Inferior parietal cortex (tissue), 1 donor: ENCODE measurements around the gene ETV6.
"Not testable (repeated sequence)": the region's sequence is repeated elsewhere in the genome, so short reads cannot be mapped to it uniquely, and the experiment has no call there.

Experiments
- DNase-seq: peaks from one replicate; pipeline ENCODE4 v3.0.0-alpha.2; 2016; ENCODE audit errors: extremely low spot score

ETV6 gene

DNA sequence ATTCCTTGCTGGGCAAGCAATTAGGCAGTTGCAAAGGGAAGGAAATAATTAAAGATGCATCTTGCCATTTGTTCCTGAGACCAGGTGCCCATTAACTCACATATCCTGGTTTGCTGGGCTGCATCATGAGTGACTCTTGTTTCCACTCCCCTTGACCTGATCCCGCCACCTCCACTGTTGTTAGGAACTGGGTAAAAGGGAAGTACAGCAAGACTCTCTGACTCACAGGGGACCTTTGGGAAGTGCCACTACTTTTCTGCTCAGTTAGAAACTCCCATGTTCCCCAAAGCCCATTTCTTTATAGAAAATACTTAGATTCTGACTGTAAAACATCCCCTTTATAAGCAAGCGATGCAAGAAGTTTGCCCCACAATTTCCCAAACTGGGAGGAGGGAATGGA lies 235.2 kb downstream of the ETV6 start:
- no peak for DNase-seq

DNA sequence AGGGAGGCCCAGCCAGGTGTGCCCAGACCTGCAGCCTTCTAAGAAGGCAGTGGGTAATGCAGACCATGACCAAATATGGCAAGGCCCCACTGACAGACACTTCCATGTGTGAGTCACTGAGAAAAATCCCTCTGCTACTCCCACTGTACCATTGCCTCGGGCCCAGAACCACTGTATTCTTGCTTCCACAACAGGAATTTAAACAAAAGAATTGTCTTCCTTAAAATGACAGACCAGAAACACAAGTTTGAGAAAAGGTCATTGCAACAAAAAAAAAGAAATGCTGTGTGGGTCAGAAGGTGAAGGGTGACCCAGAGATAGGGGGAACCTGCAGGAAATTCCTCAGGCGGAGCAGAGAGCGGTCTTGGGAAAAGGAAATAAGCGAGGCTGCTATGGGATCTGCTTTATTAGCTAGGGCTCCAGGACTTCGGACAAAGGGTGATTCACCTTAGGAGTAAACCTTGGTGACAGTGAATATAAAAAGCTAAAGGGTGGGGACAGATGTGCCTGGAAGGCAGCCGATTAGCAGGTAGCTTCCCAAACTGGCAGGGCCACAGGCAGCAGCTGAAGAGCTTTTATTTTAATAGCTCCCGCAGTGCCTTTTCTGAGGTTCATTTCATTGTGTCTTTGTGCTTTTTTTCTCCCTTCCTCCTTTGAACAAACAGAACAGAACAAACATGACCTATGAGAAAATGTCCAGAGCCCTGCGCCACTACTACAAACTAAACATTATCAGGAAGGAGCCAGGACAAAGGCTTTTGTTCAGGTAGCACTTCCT lies 236.0 kb downstream of the ETV6 start:
- DNase-seq, result no peak

GRCh38 chr12:11886339-11886738 lies 236.9 kb downstream of the ETV6 start:
- DNase-seq, result no peak

GRCh38 chr12:11888029-11888428 lies 238.6 kb downstream of the ETV6 start:
- DNase-seq, result no peak

DNA sequence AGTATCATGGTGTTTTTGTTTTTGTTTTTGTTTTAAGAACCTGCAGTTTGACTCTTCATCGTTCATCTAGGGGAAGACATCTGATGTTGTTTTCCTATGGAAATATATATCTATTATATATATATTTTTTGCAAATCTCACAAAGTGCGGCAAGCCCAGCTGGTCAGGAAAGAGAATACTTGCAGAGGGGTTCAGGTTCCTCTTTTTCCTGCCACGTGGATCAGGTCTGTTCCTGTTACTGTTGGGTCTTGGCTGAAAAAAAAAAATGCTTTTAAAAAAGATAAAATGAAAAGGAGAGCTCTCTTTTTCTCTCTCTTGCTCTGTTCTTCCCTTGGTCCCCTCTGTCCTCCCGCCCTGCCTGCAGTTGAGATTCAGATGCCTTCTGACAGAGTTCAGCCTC lies 241.9 kb downstream of the ETV6 start:
- DNase-seq, result no peak

DNA sequence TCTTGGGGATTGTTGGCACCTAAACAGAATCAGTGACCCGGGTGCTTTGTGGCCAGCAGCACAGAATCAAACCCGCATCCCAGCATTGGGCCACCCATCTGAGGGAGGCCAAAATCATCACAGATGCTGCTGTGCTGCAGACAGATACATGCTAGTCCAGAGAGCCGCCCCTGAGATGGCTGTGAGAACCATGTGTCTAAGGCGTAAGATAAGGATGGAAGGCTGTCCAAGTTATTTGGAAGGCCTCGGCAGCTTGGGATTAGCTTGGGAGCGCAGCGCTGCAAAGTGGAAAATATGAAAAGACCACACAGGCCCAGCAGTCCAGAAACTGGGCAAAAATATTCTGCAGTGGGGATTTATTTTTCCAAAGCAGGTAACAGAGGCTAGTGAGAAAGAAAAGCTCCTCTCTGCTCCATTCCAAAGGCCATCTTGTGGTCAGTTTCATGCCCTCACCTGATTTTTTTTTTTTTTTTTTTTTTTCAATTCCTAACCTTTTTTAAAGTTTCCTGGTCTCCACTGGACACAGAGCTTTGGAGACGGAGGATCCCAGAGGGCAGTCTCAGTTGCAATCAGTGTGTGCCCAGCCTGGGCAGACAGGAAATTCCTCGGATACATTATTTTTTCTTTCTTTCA lies 242.4 kb downstream of the ETV6 start:
- no peak for DNase-seq

GRCh38 chr12:11893998-11894397 lies 244.5 kb downstream of the ETV6 start:
- DNase-seq, result no peak

- DNase-seq, result no peak
Observed at GRCh38 chr12:11894890-11895289, 245.4 kb downstream of the ETV6 start.

- DNase-seq, result no peak
Observed at GRCh38 chr12:11895421-11896078, 246.1 kb downstream of the ETV6 start.

DNA sequence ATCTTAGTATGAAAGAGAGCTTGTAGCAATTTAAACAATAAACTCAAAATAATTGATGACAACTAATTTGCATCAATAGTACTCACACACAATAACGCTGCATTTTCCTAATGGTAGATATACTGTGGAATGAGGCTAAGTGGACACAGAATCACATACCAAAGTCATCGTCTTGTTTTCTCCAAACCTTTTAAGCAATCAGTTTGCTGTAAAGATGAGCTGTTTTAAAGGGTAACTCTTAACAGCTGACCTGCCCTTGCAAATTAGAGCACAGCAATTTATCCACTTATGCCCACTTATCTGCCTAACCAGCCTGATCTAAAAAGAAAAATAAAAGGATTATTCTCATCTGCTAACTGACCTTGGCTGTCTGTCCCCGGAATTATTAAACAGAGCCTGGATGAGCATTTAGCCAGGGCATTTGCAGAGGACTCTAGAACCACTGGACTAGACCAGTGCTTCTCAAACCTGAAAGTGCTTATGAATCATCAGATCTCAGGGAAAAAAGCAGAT lies 247.0 kb downstream of the ETV6 start:
- no peak for DNase-seq

DNA sequence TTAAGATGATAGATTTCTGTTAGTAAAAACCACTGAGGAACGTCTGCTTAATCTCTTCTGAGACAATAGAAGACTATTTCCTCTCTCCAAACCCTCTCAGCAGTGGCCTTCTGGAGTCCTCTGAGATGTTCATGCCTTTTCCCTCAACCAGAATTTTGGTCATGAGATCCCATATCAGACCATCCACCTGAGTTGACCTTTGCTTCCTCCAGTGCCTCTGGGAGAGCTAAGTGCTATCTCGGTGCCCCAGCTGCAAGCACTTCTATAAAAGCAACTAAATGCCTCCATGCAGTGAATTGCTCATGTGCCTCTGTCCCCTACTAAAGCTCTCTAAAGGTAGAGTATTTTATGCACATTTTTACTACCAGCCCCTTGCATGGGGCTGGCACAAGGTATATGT lies 248.4 kb downstream of the ETV6 start:
- no peak for DNase-seq

DNA sequence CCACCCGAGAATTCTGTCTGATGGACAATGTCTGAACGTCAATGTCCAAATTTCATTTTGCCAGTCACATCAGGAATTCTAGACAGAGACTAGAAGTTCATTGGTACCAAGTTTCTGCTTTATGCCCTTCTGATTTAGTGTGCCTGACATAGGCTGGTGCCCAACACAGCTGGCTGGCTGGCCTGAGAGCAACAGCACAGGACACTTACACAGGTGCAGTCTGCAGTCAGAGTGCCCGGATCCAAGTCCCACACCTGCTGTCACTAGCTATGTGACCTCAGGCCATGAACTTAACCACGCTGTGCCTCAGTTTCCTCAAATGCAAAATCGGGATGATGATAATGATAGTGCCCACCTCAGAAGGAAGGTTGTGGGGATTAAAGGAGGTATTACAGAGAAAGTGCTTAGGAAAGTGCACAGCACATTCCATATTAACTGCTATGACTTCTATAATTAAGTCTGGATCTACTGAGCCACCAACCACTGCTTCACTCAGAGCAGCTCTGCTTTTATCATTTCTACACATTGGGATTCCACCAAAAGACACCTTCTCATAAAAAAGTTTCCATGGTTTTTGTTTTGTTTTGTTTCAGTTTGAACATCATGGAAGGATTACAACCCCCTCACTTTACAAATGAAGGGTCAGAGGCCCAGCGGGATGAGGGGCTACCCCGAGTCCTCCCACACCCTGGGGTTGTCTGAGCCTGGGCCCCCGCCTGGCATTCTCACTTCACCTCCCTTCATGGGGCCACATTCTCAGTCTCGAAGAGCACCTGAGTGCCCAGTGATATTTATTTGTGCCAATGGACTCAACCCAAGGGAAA lies 252.4 kb downstream of the ETV6 start:
- no peak for DNase-seq

- DNase-seq, result no peak
Observed at GRCh38 chr12:11902525-11902875, 253.0 kb downstream of the ETV6 start.

DNA sequence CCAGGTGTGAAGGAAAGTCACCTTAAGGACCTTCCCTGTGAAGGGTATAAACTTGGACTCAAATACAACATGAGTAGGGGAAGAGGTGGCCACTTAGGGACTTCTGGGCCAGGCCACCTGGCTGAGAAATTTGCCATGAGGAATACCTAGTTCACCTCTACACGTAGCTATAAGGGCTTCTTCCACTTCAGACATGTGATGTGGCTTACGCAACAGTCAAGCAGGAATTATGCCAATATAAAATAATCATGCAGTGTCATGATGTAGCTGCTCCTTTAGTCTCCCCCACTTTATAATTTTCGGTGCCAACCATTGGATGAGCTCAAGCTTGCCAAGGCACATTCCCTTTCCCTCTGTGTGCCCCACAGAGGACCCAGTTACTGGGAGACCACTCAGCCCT lies 254.7 kb downstream of the ETV6 start:
- no peak for DNase-seq

GRCh38 chr12:11905534-11905933 lies 256.1 kb downstream of the ETV6 start:
- no peak for DNase-seq

DNA sequence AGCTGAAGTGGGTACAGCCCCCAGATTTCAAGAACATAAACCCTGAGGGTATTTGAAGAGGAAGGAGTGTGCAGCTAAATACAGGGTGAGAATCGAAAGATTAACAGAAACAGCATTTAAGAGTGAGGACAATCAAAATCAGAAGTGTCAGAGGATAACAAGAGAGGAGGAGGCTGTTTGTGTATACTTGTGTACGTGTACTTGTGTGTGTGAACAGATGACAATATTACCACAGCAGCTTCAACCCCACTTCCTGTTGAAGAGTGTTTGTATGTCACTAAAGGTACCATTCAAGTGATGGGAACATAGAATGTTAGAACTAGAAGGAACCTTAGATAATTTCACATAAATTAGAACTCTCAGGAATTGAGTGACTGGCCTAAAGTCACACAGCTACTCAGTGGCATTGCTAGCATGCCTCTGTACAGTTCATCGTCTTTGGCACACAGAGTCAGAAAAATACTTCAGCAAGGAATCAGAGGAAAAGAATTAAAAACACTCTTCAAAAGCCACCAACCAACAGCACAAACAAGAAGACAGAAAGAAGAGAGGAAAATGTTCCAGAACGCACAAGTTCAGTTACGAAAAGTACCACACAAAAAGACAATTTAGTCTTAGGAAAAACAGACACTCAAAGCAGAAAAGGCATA lies 256.9 kb downstream of the ETV6 start:
- no peak for DNase-seq

- no peak for DNase-seq
Observed at GRCh38 chr12:11907625-11908024, 258.2 kb downstream of the ETV6 start.

GRCh38 chr12:11909406-11909805 lies 259.9 kb downstream of the ETV6 start:
- DNase-seq, result not testable (repeated sequence)

DNA sequence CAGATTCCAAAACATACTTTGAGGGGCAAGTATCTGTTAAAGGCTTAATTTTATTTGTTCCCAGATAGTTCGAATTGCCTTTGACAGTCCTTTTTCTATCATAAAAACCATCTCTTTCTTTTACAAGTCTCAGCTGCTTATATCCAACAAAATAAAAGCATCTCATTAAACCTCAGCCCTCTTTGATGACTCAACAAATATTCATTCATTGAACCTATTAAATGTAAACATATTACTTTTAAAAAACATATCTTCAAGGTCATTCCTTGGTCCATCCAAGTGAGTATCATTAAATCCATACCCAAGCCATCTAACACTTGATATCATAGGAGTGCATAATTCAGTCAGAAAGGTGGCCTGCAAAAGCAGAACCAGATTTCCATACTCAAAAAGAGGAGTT lies 266.6 kb downstream of the ETV6 start:
- DNase-seq, result no peak

DNA sequence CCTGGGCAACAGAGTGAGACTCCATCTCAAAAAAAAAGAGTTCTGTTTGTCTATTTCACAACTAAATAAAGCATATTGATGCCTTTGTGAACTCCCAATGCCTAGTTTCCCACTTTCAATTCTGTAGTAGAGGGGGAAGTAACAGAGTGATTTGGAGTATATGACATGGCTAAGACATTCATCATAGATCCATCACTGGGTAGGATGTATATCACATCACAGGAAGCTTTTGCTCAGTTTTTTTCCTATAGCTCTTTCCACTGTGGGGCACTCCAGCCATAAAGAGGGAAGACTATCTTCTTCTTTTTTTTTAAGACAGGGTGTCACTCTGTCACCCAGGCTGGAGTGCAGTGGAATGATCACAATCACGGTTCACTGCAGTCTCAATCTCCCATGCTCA lies 267.3 kb downstream of the ETV6 start:
- DNase-seq, result no peak

- DNase-seq, result no peak
Observed at GRCh38 chr12:11917501-11917900, 268.0 kb downstream of the ETV6 start.

- no peak for DNase-seq
Observed at GRCh38 chr12:11920231-11920630, 270.8 kb downstream of the ETV6 start.
